ENCODE measurements around the gene IRAK1BP1.
"Not testable (repeated sequence)": the region's sequence is repeated elsewhere in the genome, so short reads cannot be mapped to it uniquely, and the experiment has no call there.

DNA sequence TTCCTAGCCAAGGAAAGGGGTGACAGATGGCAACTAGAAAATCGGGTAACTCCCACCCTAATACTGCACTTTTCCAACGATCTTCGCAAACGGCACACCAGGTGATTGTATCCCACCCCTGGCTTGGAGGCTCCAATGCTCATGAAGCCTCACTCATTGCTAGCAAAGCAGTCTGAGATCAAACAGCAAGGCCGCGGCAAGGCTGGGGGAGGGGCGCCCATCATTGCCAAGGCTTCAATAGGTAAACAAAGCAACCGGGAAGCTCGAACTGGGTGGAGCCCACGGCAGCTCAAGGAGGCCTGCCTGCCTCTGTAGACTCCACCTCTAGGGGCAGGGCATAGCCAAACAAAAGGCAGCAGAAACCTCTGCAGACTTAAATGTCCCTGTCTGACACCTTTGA lies 53.8 kb downstream of the IRAK1BP1 start:
- TF ChIP-seq, protein P1, sequence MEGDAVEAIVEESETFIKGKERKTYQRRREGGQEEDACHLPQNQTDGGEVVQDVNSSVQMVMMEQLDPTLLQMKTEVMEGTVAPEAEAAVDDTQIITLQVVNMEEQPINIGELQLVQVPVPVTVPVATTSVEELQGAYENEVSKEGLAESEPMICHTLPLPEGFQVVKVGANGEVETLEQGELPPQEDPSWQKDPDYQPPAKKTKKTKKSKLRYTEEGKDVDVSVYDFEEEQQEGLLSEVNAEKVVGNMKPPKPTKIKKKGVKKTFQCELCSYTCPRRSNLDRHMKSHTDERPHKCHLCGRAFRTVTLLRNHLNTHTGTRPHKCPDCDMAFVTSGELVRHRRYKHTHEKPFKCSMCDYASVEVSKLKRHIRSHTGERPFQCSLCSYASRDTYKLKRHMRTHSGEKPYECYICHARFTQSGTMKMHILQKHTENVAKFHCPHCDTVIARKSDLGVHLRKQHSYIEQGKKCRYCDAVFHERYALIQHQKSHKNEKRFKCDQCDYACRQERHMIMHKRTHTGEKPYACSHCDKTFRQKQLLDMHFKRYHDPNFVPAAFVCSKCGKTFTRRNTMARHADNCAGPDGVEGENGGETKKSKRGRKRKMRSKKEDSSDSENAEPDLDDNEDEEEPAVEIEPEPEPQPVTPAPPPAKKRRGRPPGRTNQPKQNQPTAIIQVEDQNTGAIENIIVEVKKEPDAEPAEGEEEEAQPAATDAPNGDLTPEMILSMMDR (IDR thresholded peaks at IDR 0.05) = not testable (repeated sequence)
- not testable (repeated sequence) for TF ChIP-seq POLR2AphosphoS5, POLR2A (IDR thresholded peaks at IDR 0.05)

Data from stomach (tissue), 4 donors.